KMS-11 (cell line): Measurements from ENCODE around the gene BLACAT1.

Experiments used
- H2AFZ ChIP-seq: fragments of 200-600 bp; sonication (generic); 2 replicates; pipeline ENCODE4 v1.6.1; 2016; ENCODE audit warnings: antibody characterized with exemption, mixed run types, low read depth
- H3K27ac ChIP-seq: fragments of 200-600 bp; sonication (generic); 2 replicates; pipeline ENCODE4 v1.6.1; 2016; ENCODE audit warnings: mild to moderate bottlenecking, mixed run types
- H3K27me3 ChIP-seq: fragments of 200-600 bp; sonication (generic); 2 replicates; pipeline ENCODE4 v1.6.1; 2017; ENCODE audit warnings: mild to moderate bottlenecking, low read depth, mixed run types, moderate library complexity; ENCODE audit not compliant: insufficient read depth
- H3K36me3 ChIP-seq: fragments of 200-600 bp; sonication (generic); 2 replicates; pipeline ENCODE4 v1.6.1; 2017; ENCODE audit warnings: mild to moderate bottlenecking, mixed run types; ENCODE audit not compliant: insufficient read depth
- H3K4me1 ChIP-seq: fragments of 200-600 bp; sonication (generic); 2 replicates; pipeline ENCODE4 v1.6.1; 2016; ENCODE audit warnings: mild to moderate bottlenecking, low read depth, mixed run types; ENCODE audit not compliant: poor library complexity, severe bottlenecking
- H3K4me2 ChIP-seq: fragments of 200-600 bp; sonication (generic); 2 replicates; pipeline ENCODE4 v1.7.0; 2016; ENCODE audit warnings: mild to moderate bottlenecking, mixed run types
- H3K4me3 ChIP-seq: fragments of 200-600 bp; sonication (generic); IDR thresholded peaks from 2 replicates; pipeline ENCODE4 v1.6.1; 2017; ENCODE audit warnings: low read depth, low read length, mixed read lengths; ENCODE audit not compliant: insufficient read depth
- H3K79me2 ChIP-seq: fragments of 200-600 bp; sonication (generic); 2 replicates; pipeline ENCODE4 v1.6.1; 2016; ENCODE audit warnings: low read depth, mixed run types; ENCODE audit not compliant: insufficient read depth
- H3K9ac ChIP-seq: fragments of 200-600 bp; sonication (generic); 2 replicates; pipeline ENCODE4 v1.6.1; 2016; ENCODE audit warnings: mild to moderate bottlenecking, mixed run types
- H4K20me1 ChIP-seq: fragments of 200-600 bp; sonication (generic); 2 replicates; pipeline ENCODE4 v1.6.1; 2016; ENCODE audit warnings: mild to moderate bottlenecking, mixed run types; ENCODE audit not compliant: insufficient read depth
- CTCF ChIP-seq: fragments of 200-600 bp; sonication (generic); conservative IDR thresholded peaks from 2 replicates; pipeline ENCODE4 v1.6.1; 2017; ENCODE audit warnings: low read depth, mild to moderate bottlenecking, antibody characterized with exemption, low read length, moderate library complexity, mixed read lengths

BLACAT1 gene

GRCh38 chr1:205430696-205431305, 25.0 kb downstream of the BLACAT1 start:
- H2AFZ ChIP-seq: peak overlapping the region; percentile 96

GRCh38 chr1:205429762-205430695, 25.8 kb downstream of the BLACAT1 start:
- H4K20me1 ChIP-seq: no peaks in the 10 kb centered on the region
- H2AFZ ChIP-seq: peak overlapping the region; percentile 96
- H3K4me2 ChIP-seq: peak overlapping the region; percentile 75
- H3K79me2 ChIP-seq: no peaks in the 10 kb centered on the region
- peak overlapping the region; percentile 36; the same call in 1 of the 2 replicates for H3K9ac ChIP-seq
- peaks cover 21% of the 10 kb centered on the region for H3K4me1 ChIP-seq
- no peaks in the 10 kb centered on the region; the same call in 1 of the 2 replicates for H3K27me3 ChIP-seq
- no peaks in the 10 kb centered on the region for H3K36me3 ChIP-seq
- no peak overlapping the region for H3K27ac ChIP-seq
- H3K4me3 ChIP-seq: peak overlapping the region; percentile 90
- no peak for TF ChIP-seq CTCF

More at GRCh38 chr1:205430696-205431305, 25.0 kb downstream of the BLACAT1 start:
- Histone ChIP-seq H3K9ac (peak overlapping the region; percentile 36; the same call in 1 of the 2 replicates), H3K27me3 (no peaks in the 10 kb centered on the region; the same call in 1 of the 2 replicates), H3K4me3 (peak overlapping the region; percentile 90), H3K4me1 (peaks cover 29% of the 10 kb centered on the region), H3K36me3 (no peaks in the 10 kb centered on the region), H3K27ac (no peak overlapping the region), H4K20me1 (no peaks in the 10 kb centered on the region), H3K4me2 (peak overlapping the region; percentile 75), H3K79me2 (no peaks in the 10 kb centered on the region)
- TF ChIP-seq CTCF: peak; percentile 99

- no peaks in the 10 kb centered on the region for H3K4me1 ChIP-seq
- no peaks in the 10 kb centered on the region for H3K79me2 ChIP-seq
- H3K27me3 ChIP-seq: no peaks in the 10 kb centered on the region
- H3K36me3 ChIP-seq: no peaks in the 10 kb centered on the region
- H3K4me3 ChIP-seq: no peak overlapping the region
- no peak overlapping the region for H3K27ac ChIP-seq
- no peak overlapping the region for H2AFZ ChIP-seq
- TF ChIP-seq CTCF: no peak
- no peaks in the 10 kb centered on the region for H4K20me1 ChIP-seq
- no peak overlapping the region for H3K4me2 ChIP-seq
- no peak overlapping the region for H3K9ac ChIP-seq
These were observed 30.8 kb downstream of the BLACAT1 start for GRCh38 chr1:205424901-205425600.

GRCh38 chr1:205423814-205424399, 31.9 kb downstream of the BLACAT1 start:
- Histone ChIP-seq H3K4me3 (no peak overlapping the region), H4K20me1 (no peaks in the 10 kb centered on the region), H3K4me2 (no peak overlapping the region), H3K9ac (no peak overlapping the region), H3K4me1 (no peaks in the 10 kb centered on the region), H3K36me3 (no peaks in the 10 kb centered on the region), H2AFZ (no peak overlapping the region), H3K79me2 (no peaks in the 10 kb centered on the region), H3K27ac (no peak overlapping the region), H3K27me3 (no peaks in the 10 kb centered on the region)
- no peak for TF ChIP-seq CTCF
